DMS53 (cell line): Measurements from ENCODE around the gene ACBD6.

Experiments used
- DNase-seq: peaks from one replicate; lab custom pipeline; 2025; lab: John Stamatoyannopoulos, UW

ACBD6 gene

GRCh38 chr1:180524915-180525714, 22.7 kb upstream of the ACBD6 start:
- DNase-seq = no peak

DNA sequence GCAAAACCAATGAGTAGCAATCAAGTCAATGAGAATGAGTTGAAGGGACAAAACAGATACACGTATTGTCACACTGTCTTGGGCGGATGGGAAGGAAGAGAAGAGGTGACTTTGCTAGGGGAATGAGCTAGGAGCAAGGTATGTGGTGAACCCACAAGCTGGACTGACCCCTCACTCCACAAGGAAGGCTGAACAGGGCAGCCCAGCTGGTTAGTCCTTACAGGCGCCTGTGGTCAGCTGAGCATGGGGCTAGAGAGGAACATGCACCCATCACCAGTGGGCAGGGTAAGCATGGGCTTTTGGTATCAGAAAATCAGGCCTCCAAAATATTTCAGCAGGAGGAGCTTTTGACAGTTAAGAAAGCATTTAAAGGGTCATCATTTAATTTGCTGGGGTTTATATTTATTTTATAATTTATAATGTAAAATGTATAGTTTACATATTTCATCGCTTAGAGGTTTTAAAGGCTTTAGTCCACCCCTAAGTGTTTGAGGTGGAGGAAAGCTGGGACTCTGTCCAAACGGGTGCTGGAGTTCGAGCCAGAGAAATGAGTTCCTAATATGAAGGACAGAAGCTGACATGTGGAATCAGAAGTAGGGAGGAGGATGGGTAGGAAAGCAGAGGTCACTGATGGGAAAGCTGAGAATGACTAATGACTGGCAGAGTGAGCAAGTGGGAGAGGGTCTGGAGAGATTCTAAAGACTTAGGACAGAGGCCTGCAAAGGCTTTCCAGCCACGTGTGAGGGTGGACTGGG, 22.0 kb upstream of the ACBD6 start:
- DNase-seq = no peak

DNA sequence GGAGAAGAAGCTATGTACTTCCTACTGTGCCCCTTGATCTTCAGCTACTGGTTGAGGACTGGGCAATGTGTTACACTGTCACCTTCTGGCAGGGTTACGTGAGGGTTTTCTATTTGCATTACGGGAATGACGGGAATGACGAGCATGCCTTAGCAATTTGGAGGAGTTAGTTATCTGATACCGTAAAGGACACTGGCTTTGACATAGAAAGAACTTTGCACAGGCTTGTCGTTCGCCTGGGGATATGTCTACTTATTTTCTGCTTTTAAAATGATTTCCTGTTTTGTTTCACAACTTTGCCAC, 19.8 kb upstream of the ACBD6 start:
- DNase-seq = no peak

DNA sequence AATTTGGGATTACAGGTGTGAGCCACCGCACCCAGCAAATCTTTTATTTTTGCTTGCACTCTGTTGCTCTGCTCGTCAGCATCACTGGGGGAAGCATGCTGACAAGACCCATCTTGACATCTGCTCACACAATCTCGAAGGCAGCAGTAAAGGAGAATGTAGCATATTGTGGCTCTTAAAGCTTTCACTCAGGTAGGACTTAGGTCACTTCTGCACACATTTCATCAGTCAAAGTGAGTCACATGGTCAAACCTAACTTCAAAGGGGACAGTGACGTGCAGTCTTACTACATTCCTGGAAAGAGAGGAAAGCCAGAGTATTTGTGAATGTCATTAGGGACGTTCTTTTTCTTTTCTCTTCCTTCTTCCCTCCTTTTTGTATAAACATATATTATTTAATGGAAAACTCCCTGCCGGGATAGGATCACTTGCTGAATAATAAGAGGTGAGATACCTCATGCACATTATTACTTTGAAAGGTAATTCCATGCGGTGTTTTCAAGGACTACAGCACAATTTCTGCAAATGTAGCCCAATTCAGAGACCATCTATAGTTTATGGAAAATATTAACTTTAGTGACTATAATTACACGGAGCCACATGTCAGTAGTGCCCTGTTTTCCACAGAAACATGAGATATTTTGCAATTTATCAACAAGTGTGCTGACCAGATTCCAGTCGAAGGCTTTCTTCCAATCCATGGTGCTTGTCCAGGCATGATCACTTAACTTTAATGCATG, 19.3 kb upstream of the ACBD6 start:
- DNase-seq = no peak

DNA sequence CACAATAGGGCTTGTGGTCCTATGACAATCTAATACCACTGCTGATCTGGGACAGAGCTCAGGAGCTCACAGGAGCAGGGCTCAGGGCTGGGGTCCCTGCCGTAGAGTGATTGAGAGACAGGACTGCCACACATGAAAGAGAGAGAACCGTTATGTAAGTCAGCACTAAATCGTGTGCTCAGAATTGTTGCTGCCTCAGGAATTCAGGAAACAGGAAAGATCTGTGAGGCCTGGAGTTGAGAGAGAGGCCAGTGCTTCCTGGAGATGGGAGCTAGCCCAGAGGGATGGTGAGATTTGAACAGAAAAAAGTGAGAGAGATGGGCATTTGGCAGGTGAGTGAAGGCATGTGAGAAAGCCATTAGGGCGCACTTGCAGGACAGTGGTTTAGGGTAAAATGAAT, 17.5 kb upstream of the ACBD6 start:
- DNase-seq = no peak

DNA sequence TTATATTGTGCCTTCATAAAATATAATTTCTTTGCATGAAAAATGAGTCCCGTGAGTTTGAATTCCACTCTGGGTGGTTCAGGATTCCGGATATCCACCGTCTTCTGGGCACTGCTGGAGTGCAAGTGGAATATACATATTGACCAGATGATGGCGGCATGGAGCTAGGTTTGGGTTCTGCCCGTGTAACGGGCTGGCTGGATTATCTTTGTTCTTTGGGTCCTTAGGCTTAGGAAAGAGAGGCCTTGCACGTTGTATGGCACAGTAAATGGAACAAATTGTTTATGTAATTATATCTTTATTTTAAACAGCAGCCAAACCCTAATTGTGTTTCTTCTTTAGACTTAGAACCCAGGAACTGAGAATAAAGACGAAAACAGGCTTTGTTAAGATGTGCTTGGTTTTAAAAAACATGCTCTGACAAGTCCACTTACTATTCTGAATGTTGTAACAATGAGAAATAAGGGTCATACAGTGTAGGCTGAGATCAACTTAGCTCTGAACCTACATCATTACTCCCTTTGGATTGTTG, 13.5 kb upstream of the ACBD6 start:
- peak; percentile 87 for DNase-seq

DNA sequence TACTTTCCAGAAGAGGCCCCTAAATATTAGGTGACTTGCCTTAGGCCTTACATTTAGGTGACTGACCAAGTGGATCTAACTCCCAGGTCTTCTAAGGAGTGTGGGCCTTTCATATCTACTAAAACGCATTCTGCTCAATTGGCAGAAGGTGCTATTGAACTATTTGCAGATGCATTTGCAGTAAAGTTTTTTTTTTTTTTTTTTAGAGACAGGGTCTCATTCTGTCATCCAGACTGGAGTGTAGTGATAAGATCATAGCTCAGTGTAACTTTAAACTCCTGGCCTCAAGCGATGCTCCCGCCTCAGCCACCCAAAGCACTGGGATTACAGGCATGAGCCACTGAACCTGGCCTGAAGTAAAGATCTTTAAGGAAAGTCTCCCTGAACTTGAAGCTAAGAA, 13.0 kb upstream of the ACBD6 start:
- no peak for DNase-seq

DNA sequence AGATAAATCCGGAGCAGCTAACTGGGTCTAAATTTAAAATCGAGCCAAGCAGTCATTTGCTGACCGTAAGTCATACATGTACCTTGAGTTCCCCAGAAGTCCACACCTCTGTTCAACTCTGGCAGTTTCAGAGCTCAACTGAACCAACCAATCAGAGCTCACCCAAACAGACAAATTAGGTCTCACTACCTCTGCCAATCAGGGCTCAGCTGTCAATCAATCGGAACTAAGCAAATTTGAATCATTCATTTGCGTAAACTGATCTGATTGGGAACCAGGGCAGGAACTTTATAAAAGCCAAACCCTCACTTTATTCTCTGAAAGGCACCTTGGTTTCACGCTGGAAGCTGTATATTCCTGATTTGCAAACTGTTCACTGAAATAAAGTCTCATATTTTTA, 11.2 kb upstream of the ACBD6 start:
- DNase-seq = no peak

DNA sequence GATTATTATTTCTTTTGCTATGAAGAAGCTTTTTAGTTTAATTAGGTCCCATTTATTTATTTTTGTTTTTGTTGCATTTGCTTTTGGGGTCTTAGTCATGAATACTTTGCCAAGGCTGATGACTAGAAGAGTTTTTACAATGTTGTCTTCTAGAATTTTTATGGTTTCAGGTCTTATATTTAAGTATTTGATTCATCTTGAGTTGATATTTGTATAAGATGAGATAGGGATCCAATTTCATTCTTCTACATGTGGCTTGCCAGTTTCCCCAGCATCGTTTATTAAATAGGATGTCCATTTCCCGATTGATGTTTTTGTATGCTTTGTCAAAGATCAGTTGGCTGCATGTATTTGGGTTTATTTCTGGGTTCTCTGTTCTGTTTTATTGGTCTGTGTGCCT, 8.5 kb upstream of the ACBD6 start:
- DNase-seq = no peak

DNA sequence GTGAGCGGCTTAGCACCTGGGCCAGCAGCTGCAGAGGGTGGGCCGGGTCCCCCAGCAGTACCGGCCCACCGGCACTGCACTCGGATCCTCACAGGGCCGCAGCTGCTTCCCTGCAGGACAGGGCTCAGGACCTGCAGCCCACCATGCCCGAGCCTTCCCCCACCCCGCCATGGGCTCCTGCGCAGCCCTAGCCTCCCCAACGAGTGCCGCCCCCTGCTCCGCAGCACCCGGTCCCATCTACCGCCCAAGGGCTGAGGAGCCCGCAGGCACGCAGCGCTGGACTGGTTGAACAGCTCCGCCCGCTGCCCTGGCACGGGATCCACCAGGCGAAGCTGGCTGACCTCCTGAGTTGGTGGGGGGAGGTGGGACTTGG, 6.3 kb upstream of the ACBD6 start:
- DNase-seq = no peak

DNA sequence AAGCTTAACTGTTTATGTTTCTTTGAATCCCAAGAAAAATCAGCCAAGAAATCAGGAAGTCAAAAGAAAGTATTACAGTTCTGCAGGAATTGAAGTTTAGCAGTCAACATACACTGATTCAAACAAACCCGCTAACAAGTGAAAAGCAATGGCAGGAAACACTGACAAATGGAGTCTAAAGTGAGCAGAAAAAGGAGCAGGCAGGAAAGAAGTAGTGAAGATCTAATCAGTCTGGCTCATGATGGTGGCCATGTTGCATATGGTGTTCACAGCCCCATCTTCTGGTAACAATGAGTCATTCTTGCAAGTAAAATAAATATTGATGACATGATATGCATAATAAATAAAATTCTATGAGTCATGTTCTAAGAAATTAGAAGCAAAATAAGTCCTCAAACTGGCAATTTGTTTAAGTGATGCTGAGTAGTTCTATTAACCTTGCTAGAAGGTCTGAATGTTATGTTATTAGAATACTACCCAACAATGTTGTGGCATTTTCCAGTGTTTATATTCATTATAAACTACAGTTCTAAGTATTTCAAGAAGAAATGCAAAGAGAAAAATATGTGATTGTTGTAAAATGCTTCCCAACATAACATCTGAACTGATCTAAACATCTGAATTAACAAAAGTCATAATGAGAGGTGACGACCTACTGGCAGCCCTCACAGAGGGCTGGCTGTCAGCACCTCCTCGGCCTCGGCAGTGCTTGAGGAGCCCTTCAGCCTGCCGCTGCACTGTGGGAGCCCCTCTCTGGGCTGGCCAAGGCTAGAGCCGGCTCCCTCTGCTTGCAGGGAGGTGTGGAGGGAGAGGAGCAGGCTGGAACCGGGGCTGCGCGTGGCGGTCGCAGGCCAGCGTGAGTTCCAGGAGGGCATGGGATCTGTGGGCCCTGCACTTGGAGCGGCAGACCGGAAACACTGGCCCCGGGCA, 5.7 kb upstream of the ACBD6 start:
- DNase-seq = peak; percentile 49

DNA sequence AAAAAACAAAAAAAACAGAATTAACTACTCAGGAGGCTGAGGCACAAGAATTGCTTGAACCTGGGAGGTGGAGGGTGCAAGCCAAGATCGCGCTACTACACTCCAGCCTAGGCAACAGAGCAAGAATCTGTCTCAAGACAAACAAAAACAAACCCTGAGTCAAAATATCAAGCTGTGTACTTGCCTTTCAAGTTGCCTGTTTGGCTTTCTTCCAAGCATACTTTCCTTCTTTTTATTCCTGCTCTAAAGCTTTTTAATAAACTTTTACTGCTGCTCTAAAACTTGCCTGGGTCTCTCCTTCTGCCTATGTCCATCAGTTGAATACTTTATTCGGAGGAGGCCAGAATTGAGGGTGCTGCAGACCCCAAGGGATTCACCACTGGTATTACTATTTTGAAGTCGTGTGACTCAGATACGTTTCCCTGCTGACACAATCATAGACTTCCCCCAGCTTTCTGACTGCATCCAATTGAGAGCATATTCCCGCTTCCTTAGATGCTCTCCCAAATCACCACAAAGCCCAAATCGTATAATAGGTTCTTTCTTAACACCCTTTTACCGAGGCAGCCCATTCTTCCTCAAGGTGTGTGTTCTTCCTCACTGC, 3.5 kb upstream of the ACBD6 start:
- no peak for DNase-seq

DNA sequence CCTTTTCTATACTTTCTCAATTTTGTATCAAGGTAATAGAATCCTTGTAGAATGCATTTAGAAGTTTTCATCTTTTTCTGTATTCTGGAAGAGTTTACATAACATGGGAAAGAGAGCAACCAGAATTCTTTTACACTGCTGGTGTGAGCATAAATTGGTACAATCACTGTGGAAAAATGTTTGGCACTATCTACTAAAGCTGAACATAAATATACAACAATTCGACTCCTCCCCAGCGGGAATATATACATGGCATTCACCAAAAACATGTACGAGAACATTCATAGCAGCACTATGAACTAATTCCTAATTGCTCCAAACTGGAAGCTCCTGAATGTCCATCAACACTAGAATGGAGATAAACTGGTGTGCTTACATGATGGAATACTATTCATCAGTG, 1.8 kb upstream of the ACBD6 start:
- no peak for DNase-seq

DNA sequence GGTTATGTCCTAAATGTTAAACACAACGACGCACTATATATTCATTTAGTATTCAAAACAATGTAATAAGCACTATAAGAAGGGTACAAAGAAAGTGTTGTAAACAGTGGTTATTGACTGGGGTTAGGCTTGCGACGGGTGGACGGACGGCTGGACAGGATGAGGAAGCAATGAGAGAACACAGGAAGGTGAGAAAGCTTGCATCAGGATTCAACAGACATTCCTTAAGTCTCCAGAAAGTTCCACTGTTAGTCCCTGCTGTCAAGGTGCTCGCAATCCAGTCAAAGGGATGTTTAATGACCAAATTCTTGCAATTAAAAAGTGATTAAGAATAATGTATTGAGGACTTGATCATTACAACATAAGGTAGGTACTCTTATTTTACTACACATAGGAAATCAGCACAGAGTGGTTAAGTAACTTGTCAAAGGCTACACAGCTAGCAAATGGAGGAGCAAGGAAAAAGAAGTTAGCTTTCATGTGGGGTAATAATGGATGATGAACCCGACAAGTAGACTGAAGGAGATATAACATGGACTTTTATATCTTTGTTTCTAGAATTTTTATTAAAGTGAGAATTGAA, 994 bp upstream of the ACBD6 start:
- peak; percentile 71 for DNase-seq

DNA sequence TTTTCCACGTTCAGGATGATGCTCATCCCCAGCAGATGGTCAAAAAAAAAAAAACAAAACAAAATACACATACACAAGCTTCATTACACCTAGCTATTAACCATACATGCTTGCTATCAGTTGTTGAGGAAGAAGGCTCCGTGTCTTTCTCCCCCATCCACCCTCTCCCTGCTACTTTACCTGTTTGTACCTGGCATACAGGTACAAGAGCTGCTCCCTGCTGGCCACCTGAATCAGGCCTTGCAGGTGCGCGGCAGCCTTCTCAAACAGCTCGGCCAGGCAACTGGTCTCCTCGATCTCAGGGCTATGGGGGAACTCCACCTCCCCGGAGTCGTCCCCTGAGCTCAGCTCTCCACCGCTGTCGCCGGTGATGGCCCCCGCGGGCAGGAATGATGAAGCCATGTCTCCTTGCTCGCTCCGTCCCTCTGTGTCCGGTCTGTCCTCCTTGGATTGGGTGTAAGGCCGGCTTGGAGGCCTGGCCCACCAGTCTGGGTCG, 464 bp downstream of the ACBD6 start:
- peak; percentile 94 for DNase-seq

DNA sequence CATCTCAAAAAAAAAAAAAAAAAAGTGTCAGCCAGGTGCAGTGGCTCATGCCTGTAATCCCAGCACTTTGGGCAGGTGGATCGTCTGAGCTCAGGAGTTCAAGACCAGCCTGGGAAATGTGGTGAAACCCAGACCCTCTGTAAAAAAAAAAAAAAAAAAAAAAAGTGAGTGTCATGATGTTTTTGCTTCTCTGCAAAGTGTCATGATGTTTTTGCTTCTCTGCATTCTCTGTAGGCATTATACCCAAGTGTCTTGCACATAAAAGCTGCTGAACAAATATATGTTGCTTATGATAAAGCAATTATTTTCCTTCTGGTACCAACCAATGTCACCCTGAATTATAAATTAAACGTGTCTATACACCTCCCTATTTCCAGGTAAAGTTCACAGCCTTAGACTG, 1.7 kb downstream of the ACBD6 start:
- DNase-seq = no peak

DNA sequence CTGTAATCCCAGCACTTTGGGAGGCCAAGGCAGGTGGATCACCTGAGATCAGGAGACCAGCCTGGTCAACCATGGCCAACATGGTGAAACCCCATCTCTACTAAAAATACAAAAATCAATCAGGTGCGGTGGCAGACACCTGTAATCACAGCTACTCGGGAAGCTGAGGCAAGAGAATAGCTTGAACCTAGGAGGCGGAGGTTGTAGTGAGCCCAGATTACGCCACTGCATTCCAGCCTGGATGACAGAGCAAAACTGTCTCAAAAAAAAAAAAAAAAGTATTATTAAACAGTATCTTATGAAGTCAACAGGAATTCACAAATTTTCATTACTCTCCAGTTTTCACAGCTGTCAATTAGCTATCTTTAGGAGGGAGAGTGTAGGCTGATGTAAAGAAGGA, 3.8 kb downstream of the ACBD6 start:
- no peak for DNase-seq

DNA sequence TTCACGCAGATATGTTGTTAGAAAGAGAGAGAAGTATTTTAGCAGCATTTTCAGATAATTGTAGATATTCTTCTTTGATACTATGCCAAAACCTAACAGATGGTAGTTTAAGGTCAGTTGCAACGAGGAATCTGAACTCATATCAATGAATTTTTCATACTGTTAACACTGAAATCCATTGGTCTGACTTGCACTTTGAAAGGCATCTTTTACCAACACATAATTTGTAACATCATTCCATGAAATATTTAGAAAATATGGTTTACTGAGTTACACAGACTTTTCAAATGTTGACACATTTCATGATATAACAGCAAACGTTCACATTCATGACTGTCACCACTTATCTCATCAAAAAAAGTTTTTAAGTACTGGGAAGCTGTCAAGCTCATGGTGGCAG, 4.6 kb downstream of the ACBD6 start:
- no peak for DNase-seq

GRCh38 chr1:180494370-180494769, 8.0 kb downstream of the ACBD6 start:
- DNase-seq = no peak

DNA sequence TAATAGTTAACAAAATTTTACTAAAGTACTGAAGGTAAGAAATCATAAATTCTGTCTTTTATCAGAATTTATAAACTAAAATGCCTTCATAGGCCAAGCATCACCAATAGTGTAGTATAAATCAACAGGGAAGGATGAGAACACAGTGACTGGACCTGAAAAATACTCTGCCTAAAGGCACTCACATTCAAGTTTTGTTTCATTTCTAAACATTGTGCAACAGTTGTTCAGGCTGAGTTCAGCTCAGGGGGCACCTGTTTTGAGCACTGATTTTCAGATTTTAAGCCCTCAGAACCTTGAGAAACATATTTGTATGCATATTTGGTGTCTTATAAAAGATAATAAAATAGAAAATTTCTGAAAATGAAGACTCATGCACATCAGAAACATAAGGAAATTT, 12.4 kb downstream of the ACBD6 start:
- DNase-seq = no peak

DNA sequence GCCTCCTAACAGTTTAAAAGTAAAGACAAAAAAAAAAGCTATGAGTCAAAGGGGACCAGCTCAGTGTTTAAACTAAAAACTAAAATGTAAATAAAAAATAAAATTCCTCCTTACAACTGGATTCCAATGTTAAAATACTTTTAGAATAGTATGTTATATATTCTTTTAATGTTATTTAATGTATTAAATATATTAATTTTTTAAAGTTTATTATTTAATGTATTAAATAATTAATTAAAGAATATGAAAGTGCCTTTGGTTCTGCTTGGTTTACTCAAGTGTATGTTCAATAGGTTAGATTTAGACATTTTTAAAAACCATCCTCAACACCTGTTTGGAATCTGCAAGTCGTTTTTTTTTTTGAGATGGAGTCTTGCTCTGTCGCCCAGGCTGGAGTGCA, 13.1 kb downstream of the ACBD6 start:
- DNase-seq = no peak
